Activated CD4-positive, alpha-beta T cell treated with anti-CD3 and anti-CD28 coated beads, Interleukin-2, amount 10 ng/mL, durations not matched to agents 24 days and 14 days (primary cell): Measurements from ENCODE around the gene LRRC14B. TPM values are rescaled to one million over a fixed set of nuclear protein-coding genes. Genes with fewer than 3 reads are reported as not detected.
"Not testable (repeated sequence)": the region's sequence is repeated elsewhere in the genome, so short reads cannot be mapped to it uniquely, and the experiment has no call there.

Source experiments
- DNase-seq: peaks from one replicate; pipeline ENCODE4 v3.0.0; 2022
- H3K27ac Mint-ChIP-seq: one replicate; pipeline ENCODE4 v1.8.0; 2022; ENCODE audit warnings: mild to moderate bottlenecking, mixed read lengths
- H3K27me3 Mint-ChIP-seq: one replicate; pipeline ENCODE4 v1.8.0; 2022; ENCODE audit warnings: mixed read lengths
- H3K36me3 Mint-ChIP-seq: one replicate; pipeline ENCODE4 v1.8.0; 2022; ENCODE audit warnings: low read depth, mild to moderate bottlenecking, mixed read lengths
- H3K4me1 Mint-ChIP-seq: one replicate; pipeline ENCODE4 v1.8.0; 2021; ENCODE audit warnings: mixed read lengths
- H3K4me3 Mint-ChIP-seq: one replicate; pipeline ENCODE4 v1.8.0; 2022; ENCODE audit warnings: mild to moderate bottlenecking, moderate library complexity, mixed read lengths
- H3K9me3 Mint-ChIP-seq: one replicate; pipeline ENCODE4 v1.8.0; 2021; ENCODE audit warnings: mixed read lengths
- intact Hi-C: fragments of 100-400 bp; cut with micrococcal nuclease; formaldehyde crosslinking; loops from one replicate; pipeline ENCODE4 v1.15.1; 2023
- total RNA-seq: library from RNA; stranded (reverse); gene quantifications from 2 replicates; pipeline ENCODE4 v1.2.3, GENCODE V29; 2022

LRRC14B gene
- total RNA-seq, 1 donor from 2014 or later, result not detected

- no peak for DNase-seq
- Mint-ChIP-seq H3K27me3 (no peaks in the 10 kb centered on the region), H3K4me3 (no peak overlapping the region), H3K27ac (no peak overlapping the region), H3K4me1 (peaks cover 6% of the 10 kb centered on the region), H3K36me3 (peaks cover 27% of the 10 kb centered on the region), H3K9me3 (no peaks in the 10 kb centered on the region)
- intact Hi-C loops, result no loop called here
Observed at GRCh38 chr5:206927-207536, 15.7 kb downstream of the LRRC14B start.

DNA sequence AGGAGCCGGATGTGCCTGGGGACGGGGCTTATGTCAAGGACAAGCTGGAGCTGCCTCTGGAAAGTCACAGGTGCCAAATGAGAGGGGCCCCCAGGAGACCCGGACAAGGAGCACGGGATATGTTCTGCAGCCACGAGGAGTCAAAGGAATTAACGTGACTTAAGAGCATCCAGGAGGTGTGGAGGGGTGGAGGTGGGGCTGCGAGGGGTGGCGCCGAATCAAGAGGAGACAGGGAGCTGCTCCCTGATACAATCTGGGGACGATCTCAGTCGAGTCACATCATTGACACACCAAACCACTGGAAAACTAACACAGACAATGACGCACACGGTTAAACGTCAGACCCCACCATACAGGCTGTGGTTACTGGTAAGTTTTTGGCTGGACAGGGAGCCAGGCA is 16.3 kb downstream of the LRRC14B start:
- Mint-ChIP-seq H3K27ac (no peak overlapping the region), H3K9me3 (no peaks in the 10 kb centered on the region), H3K36me3 (peaks cover 27% of the 10 kb centered on the region), H3K4me1 (peaks cover 6% of the 10 kb centered on the region), H3K27me3 (no peaks in the 10 kb centered on the region), H3K4me3 (no peak overlapping the region)
- intact Hi-C loops, result no loop called here
- DNase-seq, result no peak

DNA sequence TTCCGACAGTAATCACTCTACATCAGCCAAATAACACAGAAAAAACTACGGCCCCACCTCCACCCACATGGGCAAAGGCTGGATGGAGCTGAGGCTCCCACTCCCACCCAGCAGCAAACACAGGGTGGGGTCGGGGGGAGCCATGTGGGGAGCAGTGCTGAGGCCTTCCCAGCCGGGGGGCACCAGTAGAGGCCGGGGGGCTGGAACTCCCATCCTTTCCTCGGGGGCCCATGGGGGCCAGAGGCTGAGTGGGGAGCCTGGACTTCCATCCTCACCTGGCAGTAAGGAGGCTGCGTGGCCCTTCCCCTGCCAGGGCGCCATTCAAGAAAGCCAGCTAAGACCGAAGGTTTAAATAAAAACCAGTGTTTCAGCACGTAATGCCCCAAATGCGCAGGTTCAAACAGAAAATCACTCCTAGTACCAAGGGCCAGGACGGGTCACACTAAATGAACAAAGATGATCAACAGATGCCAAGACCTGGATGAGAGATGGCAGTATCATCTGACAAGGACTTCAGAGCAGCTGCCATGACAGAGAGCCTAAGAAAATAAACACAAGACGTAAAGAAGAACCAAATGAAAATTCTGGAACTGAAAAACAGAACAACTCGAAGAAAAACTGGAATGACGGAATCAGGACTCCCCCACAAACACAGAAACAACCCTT is 17.3 kb downstream of the LRRC14B start:
- intact Hi-C loops, result no loop called here
- peaks cover 6% of the 10 kb centered on the region for H3K4me1 Mint-ChIP-seq

GRCh38 chr5:213803-214395 is 22.6 kb downstream of the LRRC14B start:
- intact Hi-C loops, result loop anchor here (10.0 kb wide), 1 partner anchor 161 kb away; no protein-coding TSS in a partner anchor
- Mint-ChIP-seq H3K9me3 (no peaks in the 10 kb centered on the region), H3K27me3 (no peaks in the 10 kb centered on the region), H3K4me3 (peak overlapping the region; percentile 47), H3K4me1 (peaks cover 28% of the 10 kb centered on the region), H3K36me3 (peaks cover 31% of the 10 kb centered on the region), H3K27ac (peak overlapping the region; percentile 88)
- DNase-seq, result no peak

More for the DNA sequence above, 17.3 kb downstream of the LRRC14B start:
- Mint-ChIP-seq H3K9me3 (no peaks in the 10 kb centered on the region), H3K27ac (no peak overlapping the region), H3K4me3 (no peak overlapping the region), H3K36me3 (peaks cover 29% of the 10 kb centered on the region), H3K27me3 (no peaks in the 10 kb centered on the region)
- DNase-seq, result no peak

- H3K9me3 Mint-ChIP-seq, result not testable (repeated sequence)
- intact Hi-C loops, result loop anchor here (5.0 to 10.0 kb wide), 2 partner anchors 160 to 242 kb away; no protein-coding TSS in a partner anchor
Observed at GRCh38 chr5:215256-215655, 24.0 kb downstream of the LRRC14B start.

GRCh38 chr5:216076-216475 is 24.8 kb downstream of the LRRC14B start:
- peak overlapping the region; percentile 65 for H3K4me3 Mint-ChIP-seq
- H3K27me3 Mint-ChIP-seq, DNase-seq, H3K9me3 Mint-ChIP-seq: not testable (repeated sequence)
- peak overlapping the region; percentile 88 for H3K27ac Mint-ChIP-seq
- peaks cover 31% of the 10 kb centered on the region for H3K36me3 Mint-ChIP-seq
- intact Hi-C loops, result loop anchor here (5.0 to 10.0 kb wide), 2 partner anchors 159 to 241 kb away; no protein-coding TSS in a partner anchor
- peaks cover 34% of the 10 kb centered on the region for H3K4me1 Mint-ChIP-seq

More at GRCh38 chr5:215256-215655, 24.0 kb downstream of the LRRC14B start:
- Mint-ChIP-seq H3K27ac (peak overlapping the region; percentile 88), H3K36me3 (peaks cover 31% of the 10 kb centered on the region), H3K4me1 (peaks cover 31% of the 10 kb centered on the region), H3K4me3 (peak overlapping the region; percentile 65)
- not testable (repeated sequence) for H3K27me3 Mint-ChIP-seq, DNase-seq

DNA sequence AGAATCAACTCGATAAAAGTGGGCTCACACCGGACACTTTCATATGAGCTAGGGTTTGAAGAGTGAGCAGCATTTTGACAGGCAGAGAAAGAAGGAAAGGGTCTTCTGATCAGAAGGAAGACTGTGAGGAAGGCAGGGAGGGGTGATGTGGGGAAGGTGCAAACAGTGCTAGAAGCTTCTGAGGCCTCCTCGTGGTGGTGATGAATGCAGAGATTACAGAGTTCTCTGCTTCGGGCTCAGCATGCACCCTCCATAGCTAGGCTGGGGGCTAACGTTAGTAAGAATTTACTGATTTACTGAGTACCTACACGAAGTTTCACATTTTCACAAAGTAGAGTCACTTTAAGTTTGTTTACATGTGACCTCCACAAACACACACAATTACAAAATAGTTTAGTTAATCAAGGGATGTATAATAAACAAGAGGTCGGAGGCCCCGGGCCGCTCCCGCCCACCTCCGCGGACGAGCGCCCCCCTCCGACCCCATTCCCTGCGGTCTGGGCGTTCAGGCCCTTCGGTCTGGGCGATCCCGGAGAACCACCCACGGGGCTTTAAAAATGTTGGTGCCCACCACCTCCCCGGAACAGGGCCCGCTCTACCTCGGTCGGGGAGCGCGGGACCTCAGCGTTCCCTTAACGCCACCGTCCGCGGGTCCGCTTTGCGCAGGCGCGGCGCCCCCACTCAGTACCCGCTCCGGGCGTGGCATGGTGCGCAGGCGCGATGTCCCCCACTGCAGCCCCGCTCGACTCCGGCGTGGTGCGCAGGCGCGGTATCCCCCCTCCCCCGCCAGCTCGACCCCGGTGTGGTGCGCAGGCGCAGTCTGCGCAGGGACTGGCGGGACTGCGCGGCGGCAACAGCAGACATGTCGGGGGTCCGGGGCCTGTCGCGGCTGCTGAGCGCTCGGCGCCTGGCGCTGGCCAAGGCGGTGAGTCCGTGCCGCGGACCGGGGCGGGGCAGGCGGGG is 26.5 kb downstream of the LRRC14B start, which contains the start of the genes CCDC127 and SDHA:
Gene CCDC127 (minus strand): TSS at position 660 of the 963 bp plus-strand sequence. CDS start 1,304 bp downstream, outside the sequence.
Gene SDHA (plus strand): TSS at position 827 of the 963 bp plus-strand sequence. CDS start 36 bp downstream, at position 863.
- Mint-ChIP-seq H3K4me1 (peaks cover 45% of the 10 kb centered on the region), H3K4me3 (peak within 1 kb of the TSS; percentile 97), H3K36me3 (peaks cover 34% of the 10 kb centered on the region), H3K27ac (peak within 1 kb of the TSS; percentile 93)
- intact Hi-C loops, result loop anchor here (2.0 to 10.0 kb wide), 3 partner anchors 29 to 240 kb away; no protein-coding TSS in a partner anchor
- not testable (repeated sequence) for H3K9me3 Mint-ChIP-seq, H3K27me3 Mint-ChIP-seq
- DNase-seq, result peak; percentile 100

DNA sequence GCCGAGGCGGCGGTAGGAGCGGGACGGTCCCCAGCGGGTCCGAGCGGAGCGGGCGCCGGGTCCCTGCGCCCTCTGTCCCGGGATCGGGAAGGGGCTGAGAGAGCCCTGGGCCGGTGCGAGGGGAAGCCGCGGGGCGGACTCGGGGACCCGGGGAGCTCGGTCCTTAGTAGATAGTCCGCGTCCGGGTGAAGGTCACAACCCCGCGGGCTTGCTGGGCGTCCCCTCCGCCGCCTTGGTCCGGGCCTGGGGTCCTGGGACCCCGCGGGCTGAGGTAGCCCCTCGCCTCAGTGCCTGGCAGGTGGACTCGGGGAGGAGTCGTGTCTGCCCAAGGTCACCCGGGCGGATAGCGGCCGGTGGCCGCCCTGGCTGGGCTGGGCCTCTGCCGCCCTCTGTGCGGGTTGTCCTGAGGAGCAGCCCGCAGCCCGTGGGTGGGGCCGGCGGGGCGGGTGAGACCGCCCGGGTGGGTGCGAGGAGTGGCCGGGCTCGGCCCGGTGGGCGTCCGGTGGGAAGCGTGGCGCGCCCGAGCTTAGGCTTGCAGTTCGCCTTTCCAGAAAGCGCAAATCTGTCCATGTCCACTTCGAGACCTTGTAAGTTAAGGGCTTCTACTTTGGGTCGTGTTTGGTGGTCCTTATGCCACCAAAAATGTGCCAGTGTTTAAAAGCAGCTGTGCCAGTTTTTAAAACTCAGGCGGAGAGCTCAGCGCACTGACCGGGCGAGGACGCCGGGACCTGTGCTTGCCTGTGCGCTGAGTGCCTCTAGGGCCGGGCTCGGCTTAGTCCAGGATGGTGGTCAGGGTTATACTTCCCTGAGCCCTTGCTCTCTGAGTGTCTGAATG is 27.4 kb downstream of the LRRC14B start:
- Mint-ChIP-seq H3K9me3 (no peaks in the 10 kb centered on the region), H3K36me3 (peaks cover 31% of the 10 kb centered on the region), H3K27ac (peak overlapping the region; percentile 93), H3K27me3 (no peaks in the 10 kb centered on the region), H3K4me1 (peaks cover 52% of the 10 kb centered on the region), H3K4me3 (peak overlapping the region; percentile 97)
- peak; percentile 79 for DNase-seq
- intact Hi-C loops, result loop anchor here (1.0 to 10.0 kb wide), 4 partner anchors 30 to 239 kb away; partner anchors contain the start of gene PDCD6

DNA sequence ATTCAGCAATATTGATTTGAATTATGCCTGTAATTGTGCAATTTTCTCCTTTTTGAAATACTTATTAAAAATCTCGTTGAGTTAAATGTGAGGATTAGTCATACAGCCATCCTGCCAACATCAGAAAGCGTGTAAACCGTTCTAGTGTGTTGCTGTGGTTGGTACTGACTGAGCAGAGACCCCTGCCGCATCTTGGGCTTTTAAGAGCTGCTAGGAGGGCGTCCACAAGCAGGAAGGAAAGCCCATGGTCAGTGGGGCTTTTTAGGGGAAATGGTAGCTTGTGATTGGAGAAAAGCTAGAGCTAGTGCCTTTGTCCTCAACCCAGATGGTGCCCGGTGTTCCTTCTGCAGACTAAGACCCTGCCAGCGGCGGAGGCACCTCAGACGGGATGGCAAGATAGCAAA is 28.2 kb downstream of the LRRC14B start:
- Mint-ChIP-seq H3K27me3 (no peaks in the 10 kb centered on the region), H3K36me3 (peaks cover 28% of the 10 kb centered on the region), H3K4me1 (peaks cover 45% of the 10 kb centered on the region), H3K9me3 (no peaks in the 10 kb centered on the region), H3K4me3 (peak overlapping the region; percentile 97), H3K27ac (peak overlapping the region; percentile 93)
- peak; percentile 78 for DNase-seq
- intact Hi-C loops, result loop anchor here (1.0 to 10.0 kb wide), 4 partner anchors 31 to 238 kb away; partner anchors contain the start of gene PDCD6

GRCh38 chr5:219991-220390 is 28.7 kb downstream of the LRRC14B start:
- Mint-ChIP-seq H3K27me3 (no peaks in the 10 kb centered on the region), H3K4me3 (peak overlapping the region; percentile 97), H3K36me3 (peaks cover 31% of the 10 kb centered on the region), H3K27ac (peak overlapping the region; percentile 93), H3K9me3 (no peaks in the 10 kb centered on the region), H3K4me1 (peaks cover 44% of the 10 kb centered on the region)
- peak; percentile 73 for DNase-seq
- intact Hi-C loops, result loop anchor here (1.0 to 10.0 kb wide), 5 partner anchors 31 to 237 kb away; partner anchors contain the start of gene PDCD6

- not testable (repeated sequence) for DNase-seq
Observed at GRCh38 chr5:222951-223715, 31.8 kb downstream of the LRRC14B start.

More at GRCh38 chr5:222951-223715, 31.8 kb downstream of the LRRC14B start:
- Mint-ChIP-seq H3K4me1 (peaks cover 30% of the 10 kb centered on the region), H3K4me3 (peak overlapping the region; percentile 42), H3K36me3 (peaks cover 41% of the 10 kb centered on the region), H3K27ac (peak overlapping the region; percentile 74)
- not testable (repeated sequence) for H3K27me3 Mint-ChIP-seq, H3K9me3 Mint-ChIP-seq
- intact Hi-C loops, result loop anchor here (5.0 kb wide), 1 partner anchor 109 kb away; no protein-coding TSS in a partner anchor
